ENCODE measurements around the gene BYSL.

The BYSL gene

GRCh38 chr6:41972826-41973225 lies 51.5 kb downstream of the BYSL start:
- Histone ChIP-seq H3K4me3 (ENCODE audit: low read depth in 1 of 5, low read length in 5 of 5) (no peak overlapping the region), H3K36me3 (ENCODE audit: control insufficient read depth in 5 of 5, insufficient read depth in 5 of 5, low read length in 5 of 5) (no peaks in the 10 kb centered on the region), H3K9me3 (ENCODE audit: control insufficient read depth in 5 of 5, low read length in 5 of 5) (no peaks in the 10 kb centered on the region), H3K27me3 (ENCODE audit: control insufficient read depth in 5 of 5, insufficient read depth in 4 of 5, low read length in 5 of 5) (no peaks in the 10 kb centered on the region), H3K4me1 (ENCODE audit: control insufficient read depth in 5 of 5, insufficient read depth in 5 of 5, low read length in 5 of 5) (peaks cover 0 to 10% (median 8%) of the 10 kb centered on the region in 5 donors), H3K27ac (ENCODE audit: low read depth, low read length) (no peak overlapping the region), H3K9ac (ENCODE audit: low read length in 5 of 5) (no peak overlapping the region)

DNA sequence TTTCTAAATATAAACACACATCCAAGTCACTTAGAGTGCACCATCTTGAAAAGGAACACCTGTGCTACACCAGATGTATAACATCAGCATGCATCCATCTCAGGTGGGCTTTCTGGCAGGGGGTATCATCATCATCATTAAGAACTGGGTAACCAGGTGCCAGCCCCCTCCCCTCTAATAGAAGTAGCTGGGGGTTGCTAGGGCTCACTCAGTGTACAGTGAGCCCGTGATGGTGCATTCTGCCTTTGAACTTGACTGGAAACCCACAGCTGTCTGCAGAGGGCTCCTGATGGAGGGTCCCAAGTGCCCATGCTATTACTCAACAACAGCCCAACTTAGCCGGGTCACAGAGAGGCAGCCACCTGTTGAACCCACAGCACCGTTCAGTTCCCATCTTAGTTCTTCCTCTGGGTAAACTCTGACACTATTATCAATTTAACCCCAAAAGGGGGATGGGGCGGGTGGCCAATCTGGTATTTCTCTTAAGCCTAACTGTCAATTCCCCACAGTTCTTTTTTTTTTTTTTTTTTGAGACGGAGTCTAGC lies 53.1 kb downstream of the BYSL start:
- Histone ChIP-seq H3K9ac (ENCODE audit: low read length in 5 of 5) (no peak overlapping the region), H3K4me1 (ENCODE audit: control insufficient read depth in 5 of 5, insufficient read depth in 5 of 5, low read length in 5 of 5) (peaks cover 0 to 10% (median 8%) of the 10 kb centered on the region in 5 donors), H3K36me3 (ENCODE audit: control insufficient read depth in 5 of 5, insufficient read depth in 5 of 5, low read length in 5 of 5) (no peaks in the 10 kb centered on the region), H3K9me3 (ENCODE audit: control insufficient read depth in 5 of 5, low read length in 5 of 5) (no peaks in the 10 kb centered on the region), H3K27me3 (ENCODE audit: control insufficient read depth in 5 of 5, insufficient read depth in 4 of 5, low read length in 5 of 5) (no peaks in the 10 kb centered on the region), H3K27ac (ENCODE audit: low read depth, low read length) (no peak overlapping the region), H3K4me3 (ENCODE audit: low read depth in 1 of 5, low read length in 5 of 5) (no peak overlapping the region)

GRCh38 chr6:41975276-41975675 lies 54.0 kb downstream of the BYSL start:
- Histone ChIP-seq H3K4me1 (ENCODE audit: control insufficient read depth in 5 of 5, insufficient read depth in 5 of 5, low read length in 5 of 5) (peaks cover 0 to 9% (median 7%) of the 10 kb centered on the region in 5 donors), H3K36me3 (ENCODE audit: control insufficient read depth in 5 of 5, insufficient read depth in 5 of 5, low read length in 5 of 5) (no peaks in the 10 kb centered on the region), H3K27ac (ENCODE audit: low read depth, low read length) (no peak overlapping the region), H3K4me3 (ENCODE audit: low read depth in 1 of 5, low read length in 5 of 5) (no peak overlapping the region), H3K9me3 (ENCODE audit: control insufficient read depth in 5 of 5, low read length in 5 of 5) (no peaks in the 10 kb centered on the region), H3K27me3 (ENCODE audit: control insufficient read depth in 5 of 5, insufficient read depth in 4 of 5, low read length in 5 of 5) (no peaks in the 10 kb centered on the region), H3K9ac (ENCODE audit: low read length in 5 of 5) (no peak overlapping the region)

DNA sequence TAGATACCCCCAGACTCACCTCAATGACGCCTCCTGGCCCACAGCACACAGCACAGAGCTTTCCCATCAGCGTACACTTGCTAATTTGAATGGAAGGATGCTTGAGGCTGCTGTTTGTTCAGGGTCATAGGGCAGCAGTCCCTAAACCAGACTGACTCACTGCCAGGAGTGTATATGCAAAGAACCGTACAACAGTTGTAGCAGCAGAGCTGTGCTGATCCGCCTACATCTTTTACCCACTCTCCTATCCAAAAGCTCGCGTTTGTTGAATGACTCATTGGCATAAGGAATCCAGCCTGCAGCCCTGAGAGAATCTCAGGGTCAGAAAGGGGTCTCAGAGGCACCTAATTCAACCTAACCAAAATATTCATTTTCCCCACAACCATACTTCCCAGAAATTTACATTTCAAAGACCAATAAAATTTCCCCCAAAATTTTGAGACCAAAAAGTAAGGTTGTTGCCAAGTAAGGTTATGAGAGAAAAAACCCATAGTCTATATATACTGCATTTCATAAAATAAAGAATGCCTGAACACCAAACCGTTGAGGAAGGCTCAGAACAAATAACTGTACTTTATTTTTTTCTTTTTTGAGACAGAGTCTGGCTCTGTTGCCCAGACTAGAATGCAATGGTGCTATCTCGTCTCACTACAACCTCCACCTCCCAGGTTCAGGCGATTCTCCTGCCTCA lies 55.6 kb downstream of the BYSL start:
- H3K9me3 ChIP-seq (ENCODE audit: control insufficient read depth in 5 of 5, low read length in 5 of 5), result no peaks in the 10 kb centered on the region
- no peaks in the 10 kb centered on the region for H3K27me3 ChIP-seq (ENCODE audit: control insufficient read depth in 5 of 5, insufficient read depth in 4 of 5, low read length in 5 of 5)
- no peak overlapping the region for H3K27ac ChIP-seq (ENCODE audit: low read depth, low read length)
- H3K9ac ChIP-seq (ENCODE audit: low read length in 5 of 5), result no peak overlapping the region
- H3K4me1 ChIP-seq (ENCODE audit: control insufficient read depth in 5 of 5, insufficient read depth in 5 of 5, low read length in 5 of 5), result peaks cover 0 to 3% (median 0%) of the 10 kb centered on the region in 5 donors
- no peaks in the 10 kb centered on the region for H3K36me3 ChIP-seq (ENCODE audit: control insufficient read depth in 5 of 5, insufficient read depth in 5 of 5, low read length in 5 of 5)
- no peak overlapping the region for H3K4me3 ChIP-seq (ENCODE audit: low read depth in 1 of 5, low read length in 5 of 5)

Measured in subcutaneous abdominal adipose tissue (tissue), 5 donors.